Measurements from ENCODE around the gene USP10. TPM values are rescaled to one million over a fixed set of nuclear protein-coding genes. Genes with fewer than 3 reads are reported as not detected.

The USP10 gene
- polyA plus RNA-seq, 3 donors, result 107 to 118 (median 115) TPM

DNA sequence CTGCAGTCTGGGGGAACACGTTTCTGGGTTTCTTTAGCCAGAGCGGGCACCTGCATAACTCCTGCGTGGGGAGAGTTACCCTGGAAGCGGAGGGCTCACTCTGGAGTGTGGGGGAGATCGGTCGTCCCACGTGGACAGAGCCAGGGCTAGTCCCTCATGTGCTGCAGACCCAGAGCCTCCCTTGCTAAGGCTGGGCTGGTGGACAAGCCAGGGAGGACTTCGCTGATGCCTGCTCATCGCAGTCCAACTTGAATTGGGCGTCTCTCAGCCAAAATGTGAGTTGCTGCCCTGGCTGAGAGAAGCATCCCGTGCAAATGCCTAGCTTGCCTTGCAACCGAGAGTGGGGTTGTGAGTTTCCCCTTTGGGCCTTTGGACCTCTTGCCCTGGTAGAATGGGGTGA lies 121.0 kb downstream of the USP10 start:
- no peak for DNase-seq

GRCh38 chr16:84821179-84821578 lies 121.4 kb downstream of the USP10 start:
- DNase-seq, result no peak

DNA sequence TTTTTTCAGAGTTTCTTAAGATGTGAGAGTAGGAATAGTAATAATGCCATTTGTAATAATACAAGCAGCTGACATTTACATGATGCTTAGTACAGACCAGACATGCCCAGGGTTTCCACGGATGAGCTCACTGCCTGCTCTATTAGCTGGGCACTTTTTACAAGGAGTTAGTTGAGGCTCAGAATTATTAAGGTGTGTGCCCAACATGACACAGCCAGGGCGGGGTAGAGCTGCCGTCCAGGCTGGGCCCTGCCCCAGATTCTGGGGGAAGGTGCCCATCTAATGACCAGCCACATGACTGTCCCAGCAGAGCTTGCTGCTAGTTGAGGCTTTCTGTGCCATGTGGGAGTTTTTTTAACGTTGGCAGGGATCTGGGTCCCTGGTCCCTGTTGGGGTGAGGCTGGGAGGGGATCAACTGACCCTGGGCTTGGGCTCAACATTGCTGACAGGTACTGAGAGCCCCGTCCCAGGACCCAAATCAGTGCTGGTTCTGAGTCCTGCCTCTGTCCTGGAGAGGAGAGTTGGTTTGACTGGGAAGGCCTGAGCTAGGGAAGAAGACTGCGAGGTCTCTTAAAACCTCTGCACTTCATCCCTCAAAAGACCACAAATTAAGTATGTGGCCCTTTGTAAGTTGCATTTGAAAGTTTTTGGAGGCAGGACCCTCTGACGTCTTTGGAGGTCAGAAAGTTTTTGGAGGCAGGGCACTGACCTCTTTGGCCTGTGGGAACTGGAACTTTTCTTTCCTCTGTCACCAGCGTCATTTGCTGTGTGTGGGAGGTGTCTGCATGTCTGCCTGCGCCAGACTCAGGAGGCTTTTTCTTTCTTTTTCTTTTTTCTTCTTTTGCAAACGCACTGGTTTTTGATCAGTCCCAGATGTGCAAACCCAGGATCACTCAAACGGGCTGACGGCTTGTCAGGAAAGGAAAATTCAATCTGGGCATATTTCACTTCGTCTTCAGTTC lies 122.2 kb downstream of the USP10 start:
- no peak for DNase-seq

- DNase-seq, result no peak
Observed at GRCh38 chr16:84822990-84823389, 123.2 kb downstream of the USP10 start.

DNA sequence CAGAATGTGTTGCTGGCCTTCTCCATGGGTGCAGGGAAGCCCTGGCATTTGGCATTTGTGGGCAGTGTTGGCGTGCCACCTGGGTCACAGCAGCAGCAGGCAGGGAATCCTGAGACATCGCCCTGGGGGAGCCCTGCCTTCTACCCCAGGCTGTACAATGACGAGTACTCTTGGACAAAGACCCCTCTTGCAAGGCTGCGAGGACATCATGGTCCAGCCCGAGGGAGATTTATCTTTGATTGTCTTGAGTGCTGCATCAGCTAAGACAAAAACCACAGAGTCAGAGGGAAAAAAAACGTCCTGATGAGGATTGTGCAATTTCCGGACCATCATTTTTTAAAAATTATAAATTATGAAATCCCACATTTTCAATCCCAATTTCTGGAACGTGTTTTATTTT lies 123.7 kb downstream of the USP10 start:
- no peak for DNase-seq

DNA sequence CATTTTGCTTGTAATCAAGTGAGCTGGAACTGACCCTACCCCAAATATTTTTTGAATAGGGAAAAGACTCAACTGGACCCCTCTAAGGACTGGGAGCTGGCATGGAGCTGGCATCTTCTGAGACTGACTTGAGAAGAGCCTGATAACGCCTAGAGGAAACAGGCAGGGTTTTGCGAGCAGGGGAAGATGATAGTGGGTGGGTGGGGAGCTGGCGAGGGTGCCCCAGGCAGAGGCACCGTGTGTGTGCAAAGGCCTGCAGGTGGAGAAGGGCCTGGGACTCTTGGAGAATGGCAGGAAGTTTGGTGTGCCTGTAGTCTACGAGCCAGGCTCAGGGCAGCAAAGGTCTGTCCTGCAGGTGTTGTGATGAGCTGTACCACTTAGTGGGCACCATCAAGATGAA lies 124.1 kb downstream of the USP10 start:
- DNase-seq, result no peak

DNA sequence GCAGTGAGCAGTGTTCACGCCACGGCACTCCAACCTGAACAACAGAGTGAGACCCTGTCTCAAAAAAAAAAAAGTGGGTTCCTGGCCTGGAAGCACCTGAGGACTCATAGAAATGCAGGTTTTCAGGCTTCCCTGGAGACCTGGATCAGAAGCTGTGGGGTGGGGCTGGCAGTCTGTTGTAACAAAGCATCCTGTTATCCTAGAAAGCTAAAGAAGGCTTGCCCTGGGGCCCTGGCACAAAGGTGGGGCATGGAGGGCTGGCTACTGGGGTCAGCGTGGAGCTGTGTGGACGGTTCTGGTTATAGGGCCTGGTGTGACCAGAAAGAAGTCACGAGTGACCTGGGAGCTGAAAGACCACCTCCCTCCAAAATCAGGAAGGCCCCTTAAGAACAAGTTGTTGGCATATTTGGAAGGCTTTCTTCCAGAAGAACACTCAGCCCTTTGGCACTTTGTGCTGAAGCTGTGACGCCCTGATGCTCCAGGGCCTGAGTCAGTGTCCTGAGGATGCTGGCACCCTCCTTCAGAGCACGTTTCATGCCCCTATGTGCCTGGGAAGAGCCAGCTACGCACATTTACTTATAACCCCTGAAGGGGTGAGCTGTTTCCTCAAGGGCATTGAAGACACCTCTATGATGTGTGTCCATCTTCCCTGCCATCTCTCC lies 126.2 kb downstream of the USP10 start:
- no peak for DNase-seq

GRCh38 chr16:84826558-84826941 lies 126.8 kb downstream of the USP10 start:
- no peak for DNase-seq

DNA sequence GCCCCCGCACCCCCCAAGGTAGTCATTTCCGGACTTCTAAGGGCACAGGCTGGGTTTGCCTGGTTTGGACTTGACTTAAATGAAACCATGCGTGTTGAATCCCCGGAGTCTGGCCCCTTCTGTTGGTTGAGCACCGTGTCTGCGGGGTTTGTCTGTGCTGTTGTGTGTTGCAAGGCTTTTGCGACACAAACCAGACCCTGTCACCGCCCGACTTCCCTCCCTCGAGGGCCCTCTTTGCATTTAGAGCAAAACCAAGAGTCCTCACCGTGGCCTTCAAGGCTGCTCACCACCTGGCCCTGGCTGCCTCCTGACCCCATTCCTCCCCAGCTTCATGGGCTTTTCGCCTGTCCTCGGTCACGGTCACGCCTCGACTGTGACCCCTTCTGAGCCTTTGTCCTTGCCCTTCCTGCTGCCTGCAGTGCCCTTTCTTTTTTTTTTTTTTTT lies 127.4 kb downstream of the USP10 start:
- no peak for DNase-seq

DNA sequence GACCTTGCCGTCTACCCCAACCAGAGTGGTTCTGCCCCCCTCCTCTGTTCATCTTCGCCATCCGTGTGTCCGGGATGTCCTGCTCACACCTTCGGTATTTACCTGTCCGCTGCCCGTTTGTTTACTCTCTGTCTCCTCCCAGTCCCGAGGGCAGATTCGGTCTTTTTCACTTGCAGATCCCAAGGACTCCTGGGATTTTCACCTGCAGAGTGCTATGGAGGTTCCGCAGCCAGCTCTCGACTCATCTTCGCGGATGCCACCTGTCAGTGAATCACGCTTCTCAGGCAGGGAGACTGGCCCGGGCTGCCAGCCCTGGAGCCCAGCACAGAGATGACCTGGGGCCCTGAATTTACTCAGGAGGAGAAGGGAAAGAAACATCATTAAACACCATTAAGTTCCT lies 128.1 kb downstream of the USP10 start:
- no peak for DNase-seq

GRCh38 chr16:84828322-84828721 lies 128.5 kb downstream of the USP10 start:
- DNase-seq, result no peak

Other genes starting within 250 kb of the USP10 start
- gene MEAK7, start 195.3 kb upstream of the USP10 start, polyA plus RNA-seq (ENCODE audit: insufficient read length in 3 of 3), result 10 to 100 TPM; 17.9 to 23.3 (median 19.2) TPM
- 100 to 1,000 TPM; 123 to 153 (median 140) TPM for gene COTL1, start 81.9 kb upstream of the USP10 start, polyA plus RNA-seq (ENCODE audit: insufficient read length in 3 of 3)
- 10 to 100 TPM; 26.1 to 37.0 (median 34.7) TPM for gene KLHL36, start 51.5 kb upstream of the USP10 start, polyA plus RNA-seq (ENCODE audit: insufficient read length in 3 of 3)
- 1 to 10 TPM; 7.0 to 7.3 (median 7.3) TPM for gene CRISPLD2, start 120.0 kb downstream of the USP10 start, polyA plus RNA-seq (ENCODE audit: insufficient read length in 3 of 3)